GM18505 (cell line): Measurements from ENCODE around the gene GBP7.
"Not testable (repeated sequence)": the region's sequence is repeated elsewhere in the genome, so short reads cannot be mapped to it uniquely, and the experiment has no call there.

Experiments used
- ATAC-seq: cut with Tn5 transposase; IDR thresholded peaks from one replicate; pipeline ENCODE4 v1.9.1; 2021; ENCODE audit not compliant: unreplicated experiment
- POLR2A ChIP-seq: IDR thresholded peaks from 4 replicates; pipeline ENCODE4 v1.6.1; 2011; ENCODE audit warnings: borderline replicate concordance; ENCODE audit not compliant: insufficient read depth, insufficient read length; ENCODE audit errors: extremely low read depth

Gene GBP7

DNA sequence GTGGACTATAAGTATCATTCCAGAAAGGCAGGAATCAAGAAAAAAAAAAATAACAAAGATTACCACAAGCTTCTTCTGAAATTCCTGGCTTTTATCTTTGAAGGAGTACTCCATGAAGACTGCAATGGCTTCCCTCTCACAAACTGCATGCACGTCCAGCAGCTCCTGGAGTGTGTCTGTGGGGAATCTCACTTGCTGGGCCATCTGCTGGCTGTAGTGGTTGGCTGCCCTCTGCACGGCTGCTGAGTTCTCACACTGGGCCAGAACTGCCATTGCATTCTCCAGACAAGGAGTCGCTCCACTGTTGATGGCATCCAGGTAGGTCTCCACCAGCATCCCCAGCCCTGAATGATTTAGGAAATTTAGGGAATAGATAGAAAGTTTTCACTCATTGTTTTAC lies 26.6 kb downstream of the GBP7 start:
- ATAC-seq, result no peak
- TF ChIP-seq POLR2A, result no peak

DNA sequence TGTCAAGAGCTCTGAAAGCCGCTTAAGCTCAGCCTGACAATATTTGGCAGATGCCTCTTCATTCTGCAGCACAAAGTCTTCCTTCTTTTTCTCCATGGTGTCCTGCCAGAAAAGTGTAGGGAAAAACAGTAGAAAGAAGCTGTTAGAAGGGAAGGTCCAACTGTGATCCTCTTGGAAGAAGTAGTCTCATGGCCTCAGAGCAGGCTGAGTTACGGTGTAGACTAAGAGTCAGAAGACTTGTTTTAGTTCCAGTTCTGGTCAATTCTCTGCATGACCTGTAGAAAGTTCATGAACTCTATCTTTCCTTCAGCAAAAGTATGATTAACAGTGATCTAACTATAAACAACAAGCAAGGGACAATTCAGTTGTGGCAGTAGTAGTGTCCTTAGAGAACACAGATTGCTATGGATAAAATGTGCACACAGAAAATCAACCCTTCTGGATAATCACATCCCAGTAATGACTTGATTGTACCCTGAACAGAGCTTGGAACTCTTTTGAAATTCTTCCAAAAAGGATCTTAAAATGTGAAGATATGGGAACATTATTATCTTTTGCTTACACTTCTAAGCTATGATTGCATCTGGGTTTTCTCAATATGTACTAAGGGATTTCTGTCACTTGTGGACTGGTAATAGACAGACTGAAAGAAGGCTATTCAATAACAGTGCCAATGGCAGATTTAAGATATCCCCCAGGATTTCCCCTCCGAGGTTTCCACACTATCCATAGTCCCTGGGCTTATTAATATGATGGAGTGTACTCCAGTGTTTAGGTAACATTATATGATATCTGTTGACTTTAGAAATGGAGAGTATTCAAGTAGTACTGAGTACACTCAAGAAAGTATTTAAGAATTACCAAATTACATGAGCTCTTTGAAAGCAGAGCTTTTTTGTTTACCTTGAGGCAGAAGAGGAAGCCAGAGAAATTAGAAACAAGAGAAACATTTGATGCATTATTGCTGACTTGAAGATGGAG lies 27.8 kb downstream of the GBP7 start:
- ATAC-seq, result no peak
- TF ChIP-seq POLR2A, result no peak

DNA sequence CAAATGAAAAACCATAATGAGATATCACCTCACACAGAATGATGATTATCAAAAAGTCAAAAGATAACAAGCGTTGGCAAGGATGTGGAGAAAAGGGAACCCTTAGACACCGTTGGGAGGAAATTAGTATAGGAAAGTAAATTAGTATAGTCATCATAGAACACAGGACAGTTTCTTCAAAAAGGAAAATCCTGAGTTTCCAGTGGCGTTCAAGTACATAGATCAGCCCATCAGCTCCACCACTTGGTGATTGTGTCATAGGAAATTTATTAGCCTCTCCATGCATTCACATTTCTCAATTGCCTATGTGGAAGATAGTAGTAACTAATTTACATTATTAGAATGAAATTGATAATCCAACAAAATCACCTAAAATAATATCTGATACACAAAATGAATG lies 29.1 kb downstream of the GBP7 start:
- ATAC-seq, result no peak
- TF ChIP-seq POLR2A, result no peak

DNA sequence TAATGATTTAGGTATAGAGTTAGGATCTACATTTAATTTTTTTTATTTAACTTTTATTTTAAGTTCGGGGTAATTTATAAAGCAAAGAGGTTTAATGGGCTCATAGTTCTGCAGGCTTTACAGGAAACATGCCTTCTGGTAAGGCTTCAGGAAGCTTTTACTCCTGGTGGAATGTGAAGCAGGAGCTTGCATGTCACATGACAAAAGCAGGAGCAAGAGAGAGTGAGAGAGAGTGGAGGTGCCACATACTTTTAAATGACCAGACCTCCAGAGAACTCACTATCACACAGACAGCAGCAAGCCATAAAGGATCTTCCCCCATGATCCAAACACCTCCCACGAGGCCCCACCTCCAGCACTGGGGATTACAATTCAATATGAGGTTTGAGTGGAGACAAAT lies 32.3 kb downstream of the GBP7 start:
- no peak for TF ChIP-seq POLR2A
- ATAC-seq, result no peak

DNA sequence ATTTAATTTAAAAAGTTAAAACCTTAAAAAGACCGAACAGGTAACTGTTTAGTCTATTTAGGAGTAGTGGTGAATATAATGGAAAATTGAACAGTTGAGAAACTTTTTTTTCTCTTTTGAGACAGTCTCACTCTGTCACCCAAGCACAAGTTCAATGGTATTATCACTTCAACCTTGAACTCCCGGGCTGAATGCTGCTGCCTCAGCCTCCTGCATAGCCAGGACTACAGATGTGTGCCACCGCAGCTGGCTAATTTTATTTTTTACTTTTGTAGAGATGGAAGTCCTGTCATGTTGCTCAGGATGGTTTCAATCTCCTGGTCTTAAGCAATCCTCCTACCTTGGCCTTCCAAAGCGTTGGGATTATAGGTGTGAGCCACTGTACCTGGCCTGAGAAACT lies 33.6 kb downstream of the GBP7 start:
- TF ChIP-seq POLR2A, result no peak
- no peak for ATAC-seq

DNA sequence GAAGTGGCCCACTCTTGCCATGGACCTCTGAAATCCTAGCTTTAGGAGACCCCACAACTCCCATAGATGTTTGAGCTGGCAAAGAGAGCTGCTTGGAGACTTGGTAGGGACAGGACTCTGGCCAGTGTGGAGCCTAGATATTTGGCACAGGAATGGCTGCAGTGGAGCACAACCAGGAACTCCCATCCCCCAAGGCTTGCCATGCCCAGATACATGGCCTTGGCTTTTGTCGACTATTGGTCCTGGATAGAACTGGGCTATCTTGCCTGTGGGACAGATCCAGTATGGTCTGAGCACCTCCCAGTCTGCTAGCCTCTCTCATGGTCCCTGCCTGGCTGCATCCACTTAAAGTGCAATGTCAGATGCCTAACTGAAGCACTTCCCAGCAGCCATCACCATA lies 42.1 kb downstream of the GBP7 start:
- no peak for TF ChIP-seq POLR2A
- no peak for ATAC-seq

DNA sequence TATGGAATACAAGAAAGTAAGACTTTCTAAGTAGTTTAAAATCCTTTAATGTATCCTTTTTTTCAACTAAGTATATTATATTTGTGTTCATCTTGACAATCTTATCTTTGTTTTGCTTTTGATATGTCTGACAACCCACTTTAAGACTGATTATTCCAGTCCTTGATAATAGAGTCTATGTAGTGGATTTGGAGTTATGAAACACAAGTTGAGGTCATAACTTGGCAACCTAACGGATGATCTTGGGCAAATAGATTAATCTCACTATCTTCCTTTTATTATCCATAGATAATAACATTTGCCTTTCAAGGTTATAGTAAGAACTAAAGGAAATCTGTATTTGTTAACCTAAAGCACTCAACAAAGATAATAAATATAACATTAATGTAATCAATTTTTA lies 45.1 kb downstream of the GBP7 start:
- TF ChIP-seq POLR2A, result no peak
- ATAC-seq, result no peak

DNA sequence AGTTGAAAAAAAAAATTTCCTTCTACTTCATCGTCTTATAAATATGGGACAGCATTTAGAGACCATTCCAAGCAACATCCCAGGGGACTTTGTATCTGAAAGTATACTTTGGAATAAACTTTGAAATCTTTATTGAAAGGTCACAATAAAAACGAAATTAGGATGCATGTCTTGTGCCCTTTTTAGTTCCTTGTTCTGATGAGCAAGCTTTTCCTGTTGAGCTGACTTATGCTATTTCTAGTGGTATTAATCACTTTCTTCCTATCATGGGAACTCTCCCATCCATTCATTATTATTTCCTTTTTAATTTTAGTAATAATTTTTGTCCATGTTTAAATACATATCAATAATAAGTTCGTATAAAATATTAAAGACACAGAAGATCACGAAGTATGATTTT lies 45.9 kb downstream of the GBP7 start:
- TF ChIP-seq POLR2A, result no peak

DNA sequence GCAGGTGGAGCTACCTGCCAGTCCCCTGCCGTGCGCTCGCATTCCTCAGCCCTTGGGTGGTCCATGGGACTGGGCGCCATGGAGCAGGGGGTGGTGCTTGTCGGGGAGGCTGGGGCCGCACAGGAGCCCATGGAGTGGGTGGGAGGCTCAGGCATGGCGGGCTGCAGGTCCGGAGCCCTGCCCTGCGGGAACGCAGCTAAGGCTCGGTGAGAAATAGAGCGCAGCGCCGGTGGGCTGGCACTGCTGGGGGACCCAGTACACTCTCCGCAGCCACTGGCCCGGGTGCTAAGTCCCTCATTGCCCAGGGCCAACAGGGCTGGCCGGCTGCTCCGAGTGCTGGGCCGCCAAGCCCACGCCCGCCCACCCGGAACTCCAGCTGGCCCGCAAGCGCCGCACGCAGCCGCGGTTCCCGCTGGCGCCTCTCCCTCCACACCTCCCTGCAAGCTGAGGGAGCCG lies 47.8 kb downstream of the GBP7 start:
- ATAC-seq, result not testable (repeated sequence)

More for the DNA sequence above, 45.9 kb downstream of the GBP7 start:
- no peak for ATAC-seq

DNA sequence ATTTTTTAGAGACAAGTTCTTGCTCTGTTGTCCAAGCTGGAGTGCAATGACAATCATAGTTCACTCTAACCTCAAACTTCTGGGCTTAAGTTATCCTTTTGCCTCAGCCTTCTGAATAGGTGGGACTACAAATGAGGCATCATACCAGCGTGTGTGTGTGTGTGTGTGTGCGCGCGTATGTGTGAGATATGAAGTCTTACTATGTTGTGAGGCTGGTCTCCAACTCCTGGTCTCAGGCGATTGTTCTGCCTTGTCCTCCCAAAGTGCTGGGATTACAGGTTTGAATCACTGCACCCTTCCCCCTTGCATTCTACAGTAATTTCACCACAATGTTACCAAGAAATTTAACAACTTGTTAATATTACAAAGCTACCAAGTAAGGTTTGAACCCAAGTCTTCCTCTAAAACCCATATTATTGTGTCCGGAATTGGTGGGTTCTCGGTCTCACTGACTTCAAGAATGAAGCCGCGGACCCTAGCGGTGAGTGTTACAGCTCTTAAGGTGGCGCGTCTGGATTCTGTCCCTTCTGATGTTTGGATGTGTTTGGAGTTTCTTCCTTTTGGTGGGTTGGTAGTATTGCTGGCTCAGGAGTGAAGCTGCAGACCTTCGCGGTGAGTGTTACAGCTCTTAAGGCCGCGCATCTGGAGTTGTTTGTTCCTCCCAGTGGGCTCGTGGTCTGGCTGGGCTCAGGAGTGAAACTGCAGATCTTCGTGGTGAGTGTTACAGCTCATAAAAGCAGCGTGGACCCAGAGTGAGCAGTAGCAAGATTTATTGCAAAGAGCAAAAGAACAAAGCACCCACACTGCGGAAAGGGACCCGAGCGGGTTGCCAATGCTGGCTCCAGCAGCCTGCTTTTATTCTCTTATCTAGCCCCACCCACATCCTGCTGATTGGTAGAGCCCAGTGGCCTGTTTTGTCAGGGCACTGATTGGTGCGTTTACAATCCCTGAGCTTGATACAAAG lies 48.9 kb downstream of the GBP7 start:
- ATAC-seq, result not testable (repeated sequence)

DNA sequence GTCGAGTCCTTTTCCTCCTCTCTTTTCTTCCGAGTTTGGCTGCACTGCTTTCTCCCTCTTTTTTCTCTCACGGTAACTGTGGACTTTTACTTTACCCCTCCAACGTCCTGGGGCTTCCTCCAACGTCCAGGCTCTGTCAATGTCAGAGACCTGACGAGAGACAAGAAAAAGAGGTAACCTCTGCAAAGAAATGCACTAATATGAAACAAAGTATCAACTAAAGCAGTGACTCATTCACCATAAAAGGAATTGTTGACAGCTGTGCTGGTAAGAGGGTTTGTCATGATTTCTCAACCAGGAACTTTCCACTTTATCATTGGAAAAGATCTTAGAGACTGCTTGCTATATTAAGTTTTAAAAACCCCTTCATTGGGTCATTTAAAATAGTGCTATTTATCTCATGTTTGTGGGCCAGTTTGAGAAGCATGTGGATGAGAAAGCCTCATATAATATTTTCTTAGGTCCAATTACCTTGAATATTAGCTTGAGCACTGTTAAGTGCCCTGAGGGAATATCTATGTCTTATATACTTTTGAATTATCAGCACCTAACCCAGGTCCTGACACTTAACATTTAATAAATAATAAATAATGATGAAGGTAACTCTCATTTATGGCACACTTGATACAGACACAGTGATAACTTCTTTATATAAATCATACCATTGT lies 49.8 kb downstream of the GBP7 start, which contains the start of gene GBP2:
GBP2 (minus strand) TSS at position 202 of the 668 bp plus-strand sequence. CDS start 4,148 bp downstream, outside the sequence.
- TF ChIP-seq POLR2A, result no peak
- ATAC-seq, result no peak

DNA sequence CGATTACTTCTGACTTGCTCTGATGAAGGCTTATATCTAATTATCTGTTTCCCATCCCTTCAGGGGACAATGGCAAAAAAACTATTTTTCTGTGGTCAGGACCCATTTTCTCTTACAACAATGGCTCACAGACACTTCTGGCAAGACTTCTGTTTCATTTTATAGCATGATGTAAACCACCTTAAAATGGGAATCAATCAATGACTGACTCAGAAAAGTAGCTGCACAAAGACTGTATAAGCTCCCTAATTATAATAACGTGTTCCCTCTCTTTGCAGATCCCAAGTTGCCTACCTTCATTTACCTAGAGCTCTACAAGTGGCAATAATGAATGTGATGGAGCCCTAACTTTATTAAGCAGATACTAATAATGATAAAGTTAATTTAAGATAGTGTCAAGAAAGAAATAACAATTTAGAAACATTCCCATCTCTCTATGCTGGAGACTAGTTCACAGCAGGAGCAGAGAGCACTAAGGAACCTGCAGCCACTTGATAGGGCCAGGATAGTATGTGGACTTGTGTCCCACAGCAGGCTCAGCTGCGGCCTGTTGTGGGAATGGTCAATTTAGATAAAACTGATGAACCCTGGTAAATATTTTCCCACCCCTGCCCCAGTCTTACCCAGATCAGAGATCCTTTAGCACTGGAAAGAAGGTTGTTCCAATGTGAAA lies 50.4 kb downstream of the GBP7 start:
- ATAC-seq, result no peak
- no peak for TF ChIP-seq POLR2A
